ENCODE data around the gene PSMC3. TPM values are rescaled to one million over a fixed set of nuclear protein-coding genes. Genes with fewer than 3 reads are reported as not detected.
A peak's percentile ranks its signal among the peaks of the same experiment; 100 is the strongest.

The PSMC3 gene
- polyA plus RNA-seq, 1 donor from 2014 or later: 101 TPM

DNA sequence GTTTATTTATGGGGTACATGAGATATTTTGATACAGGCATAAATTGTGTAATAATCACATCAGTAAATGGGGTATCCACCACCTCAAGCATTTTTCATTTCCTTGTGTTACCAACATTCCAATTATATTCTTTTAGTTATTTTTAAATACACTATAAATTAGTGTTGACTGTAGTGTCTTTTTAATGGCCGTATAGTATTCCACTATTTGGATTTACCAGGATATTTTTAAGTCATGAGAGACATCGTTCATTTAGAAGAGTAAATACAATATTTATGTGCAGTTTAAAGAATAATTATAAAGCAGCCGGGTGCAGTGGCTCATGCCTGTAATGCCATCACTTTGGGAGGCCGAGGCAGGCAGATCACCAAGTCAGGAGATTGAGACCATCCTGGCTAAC, 41.7 kb downstream of the PSMC3 start:
- no peaks in the 10 kb centered on the region for H3K36me3 Mint-ChIP-seq
- no peaks in the 10 kb centered on the region for H3K27me3 Mint-ChIP-seq
- H3K9me3 Mint-ChIP-seq: no peaks in the 10 kb centered on the region
- H3K4me1 Mint-ChIP-seq: peaks cover 0 to 4% (median 2%) of the 10 kb centered on the region in 3 donors
- H3K4me3 Mint-ChIP-seq: no peak overlapping the region
- H3K27ac Mint-ChIP-seq: no peak overlapping the region

DNA sequence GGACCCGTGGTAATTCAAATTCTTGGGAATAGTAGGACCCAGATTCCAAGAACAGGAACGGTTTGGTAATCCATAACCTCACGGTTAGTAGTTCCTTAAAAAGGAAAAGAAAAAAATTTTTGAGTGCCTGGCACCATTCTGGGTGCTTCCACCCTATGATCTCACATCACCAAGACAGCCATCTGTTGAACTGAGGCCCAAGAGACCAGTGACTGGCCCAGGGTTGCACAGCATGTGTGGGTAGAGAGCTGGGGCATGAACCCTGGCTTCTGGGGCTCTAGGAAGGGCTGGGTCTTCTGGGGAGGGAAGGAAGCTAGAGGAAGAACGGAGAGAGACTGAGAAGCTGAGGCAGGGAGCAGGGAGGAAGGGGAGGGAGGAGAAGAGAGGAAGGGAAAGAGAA, 43.2 kb downstream of the PSMC3 start:
- no peak overlapping the region for H3K4me3 Mint-ChIP-seq
- H3K9me3 Mint-ChIP-seq: no peaks in the 10 kb centered on the region
- no peaks in the 10 kb centered on the region for H3K27me3 Mint-ChIP-seq
- peaks cover 4 to 7% (median 5%) of the 10 kb centered on the region in 3 donors for H3K4me1 Mint-ChIP-seq
- H3K36me3 Mint-ChIP-seq: no peaks in the 10 kb centered on the region
- no peak overlapping the region for H3K27ac Mint-ChIP-seq

DNA sequence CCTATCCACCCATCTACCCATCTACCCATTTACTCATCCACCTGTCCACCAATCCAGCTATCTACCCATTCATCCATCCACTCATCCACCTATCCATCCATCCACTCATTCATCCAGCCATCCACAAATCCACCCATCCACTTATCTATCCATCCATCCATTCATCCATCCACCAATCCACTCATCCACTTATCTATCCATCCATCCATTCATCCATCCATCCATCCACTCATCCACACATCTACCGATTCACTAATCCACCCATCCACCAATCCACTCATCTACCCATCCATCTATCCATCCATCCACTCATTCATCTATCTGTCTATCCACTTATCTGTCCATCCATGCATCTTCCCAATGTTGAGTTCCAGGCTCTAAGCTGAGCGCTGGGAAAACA, 46.2 kb downstream of the PSMC3 start:
- Mint-ChIP-seq H3K27me3 (no peaks in the 10 kb centered on the region), H3K4me3 (no peak overlapping the region), H3K27ac (no peak overlapping the region), H3K9me3 (no peaks in the 10 kb centered on the region), H3K4me1 (peaks cover 5 to 16% (median 10%) of the 10 kb centered on the region in 3 donors), H3K36me3 (no peaks in the 10 kb centered on the region)

DNA sequence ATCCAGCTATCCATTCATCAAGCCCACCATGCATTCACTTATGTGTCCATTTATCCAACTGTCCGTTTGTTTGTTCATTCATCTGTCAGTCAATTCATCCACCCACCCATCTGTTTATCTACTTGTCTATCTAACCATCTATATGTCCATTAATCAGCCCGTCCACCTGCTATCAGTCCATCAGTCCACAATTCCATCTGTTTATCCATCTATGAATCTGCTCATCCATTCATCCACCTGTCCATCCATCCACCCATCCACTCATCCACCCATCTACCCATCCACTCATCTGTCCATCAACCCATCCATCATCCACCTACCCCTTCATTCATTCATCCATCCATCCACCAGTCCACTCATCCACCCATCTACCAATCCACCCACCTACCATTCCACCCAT, 46.9 kb downstream of the PSMC3 start:
- Mint-ChIP-seq H3K36me3 (no peaks in the 10 kb centered on the region), H3K4me3 (no peak overlapping the region), H3K4me1 (peaks cover 8 to 23% (median 10%) of the 10 kb centered on the region in 3 donors), H3K27me3 (no peaks in the 10 kb centered on the region), H3K27ac (no peak overlapping the region), H3K9me3 (no peaks in the 10 kb centered on the region)

DNA sequence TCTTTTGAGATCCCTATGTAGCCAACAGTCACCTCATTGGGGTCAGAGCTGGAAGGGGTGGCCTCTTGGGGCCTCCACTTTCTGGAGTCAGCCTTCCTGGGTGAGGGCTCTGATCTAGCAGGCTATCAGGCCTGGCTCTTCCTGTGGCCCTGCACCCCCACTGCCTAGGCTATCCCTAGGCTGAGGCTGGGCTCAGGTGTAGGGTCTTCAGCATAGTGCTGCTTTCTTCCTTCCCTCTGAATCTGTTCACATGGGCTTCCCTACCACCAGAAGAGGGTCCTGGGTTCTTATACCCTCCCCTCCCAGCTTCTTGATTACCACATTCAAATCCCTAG, 47.4 kb downstream of the PSMC3 start:
- Mint-ChIP-seq H3K4me3 (peak overlapping the region in 3 of 4 donors; percentile 87 to 95 (median 93)), H3K36me3 (no peaks in the 10 kb centered on the region), H3K27me3 (no peaks in the 10 kb centered on the region), H3K27ac (no peak overlapping the region), H3K4me1 (peaks cover 10 to 24% (median 13%) of the 10 kb centered on the region in 3 donors), H3K9me3 (no peaks in the 10 kb centered on the region)

DNA sequence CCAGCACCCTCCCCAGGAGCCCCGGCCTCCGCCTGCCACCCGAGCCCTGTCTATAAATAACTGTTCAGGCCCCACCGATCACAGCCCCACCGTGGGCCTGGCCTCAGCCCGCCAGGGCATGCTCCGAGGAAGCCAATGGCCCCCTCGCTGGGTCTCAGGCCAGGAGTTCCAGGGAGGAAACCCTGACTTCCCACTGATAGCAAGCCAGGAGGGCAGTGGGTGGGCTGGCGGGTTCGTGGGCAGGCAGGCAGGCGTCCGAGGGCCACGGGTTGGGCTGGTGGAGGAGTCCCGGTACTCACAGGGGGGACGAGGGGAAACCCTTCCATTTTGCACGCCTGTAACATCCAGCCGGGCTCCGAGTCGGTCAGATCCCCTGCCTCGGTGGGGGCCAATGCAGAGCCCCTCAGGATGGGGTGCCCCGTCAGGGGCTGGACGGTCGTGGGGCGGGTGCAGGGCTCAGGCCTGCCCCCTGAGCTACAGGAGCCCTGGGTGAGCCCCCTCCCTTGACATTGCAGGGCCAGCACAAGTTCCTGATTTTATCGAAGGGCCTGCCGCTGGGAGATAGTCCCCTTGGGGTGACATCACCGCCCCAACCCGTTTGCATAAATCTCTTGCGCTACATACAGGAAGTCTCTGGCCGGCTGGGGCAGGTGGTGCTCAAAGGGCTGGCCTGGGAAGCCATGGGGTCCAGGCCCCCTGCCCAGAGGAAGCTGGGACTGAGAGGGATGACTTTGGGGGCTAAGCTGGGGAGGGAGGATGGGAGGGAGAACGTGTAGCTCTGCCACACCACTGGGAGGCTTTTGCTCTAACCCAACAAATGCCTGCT, 48.0 kb downstream of the PSMC3 start, which contains the start of gene SPI1:
Gene SPI1 (minus strand): TSS at position 538 of the 826 bp plus-strand sequence. CDS start 194 bp downstream, at position 344.
- no peak within 1 kb of the TSS for H3K27ac Mint-ChIP-seq
- H3K36me3 Mint-ChIP-seq: no peaks in the 10 kb centered on the region
- no peaks in the 10 kb centered on the region for H3K27me3 Mint-ChIP-seq
- no peaks in the 10 kb centered on the region for H3K9me3 Mint-ChIP-seq
- H3K4me1 Mint-ChIP-seq: peaks cover 10 to 24% (median 15%) of the 10 kb centered on the region in 3 donors
- peak within 1 kb of the TSS in 3 of 4 donors; percentile 87 to 95 (median 93) for H3K4me3 Mint-ChIP-seq

DNA sequence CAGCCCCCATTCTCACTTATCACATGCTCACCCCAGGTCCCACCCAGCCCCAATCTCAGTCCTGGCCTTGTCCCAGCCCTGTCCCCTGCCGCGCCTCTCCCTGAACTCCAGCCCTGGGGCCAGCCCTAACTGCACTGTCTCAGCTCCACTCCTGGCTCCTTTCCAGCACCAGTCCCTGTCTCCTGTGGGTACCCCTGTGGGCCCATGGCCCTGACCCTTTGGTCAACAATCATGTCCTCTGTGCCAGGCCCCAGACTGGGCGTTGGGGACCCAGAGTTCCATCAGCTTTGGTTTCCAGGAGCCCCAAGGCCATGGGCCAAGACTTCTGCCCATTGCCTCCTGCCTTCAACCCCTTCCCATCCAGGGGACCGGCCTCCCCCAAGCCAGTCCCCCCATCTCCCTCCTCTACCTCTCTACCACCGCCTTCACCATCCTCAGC, 48.6 kb downstream of the PSMC3 start:
- Mint-ChIP-seq H3K36me3 (no peaks in the 10 kb centered on the region), H3K27ac (no peak overlapping the region), H3K9me3 (no peaks in the 10 kb centered on the region), H3K4me3 (peak overlapping the region in 3 of 4 donors; percentile 87 to 95 (median 93)), H3K27me3 (no peaks in the 10 kb centered on the region), H3K4me1 (peaks cover 10 to 25% (median 15%) of the 10 kb centered on the region in 3 donors)

DNA sequence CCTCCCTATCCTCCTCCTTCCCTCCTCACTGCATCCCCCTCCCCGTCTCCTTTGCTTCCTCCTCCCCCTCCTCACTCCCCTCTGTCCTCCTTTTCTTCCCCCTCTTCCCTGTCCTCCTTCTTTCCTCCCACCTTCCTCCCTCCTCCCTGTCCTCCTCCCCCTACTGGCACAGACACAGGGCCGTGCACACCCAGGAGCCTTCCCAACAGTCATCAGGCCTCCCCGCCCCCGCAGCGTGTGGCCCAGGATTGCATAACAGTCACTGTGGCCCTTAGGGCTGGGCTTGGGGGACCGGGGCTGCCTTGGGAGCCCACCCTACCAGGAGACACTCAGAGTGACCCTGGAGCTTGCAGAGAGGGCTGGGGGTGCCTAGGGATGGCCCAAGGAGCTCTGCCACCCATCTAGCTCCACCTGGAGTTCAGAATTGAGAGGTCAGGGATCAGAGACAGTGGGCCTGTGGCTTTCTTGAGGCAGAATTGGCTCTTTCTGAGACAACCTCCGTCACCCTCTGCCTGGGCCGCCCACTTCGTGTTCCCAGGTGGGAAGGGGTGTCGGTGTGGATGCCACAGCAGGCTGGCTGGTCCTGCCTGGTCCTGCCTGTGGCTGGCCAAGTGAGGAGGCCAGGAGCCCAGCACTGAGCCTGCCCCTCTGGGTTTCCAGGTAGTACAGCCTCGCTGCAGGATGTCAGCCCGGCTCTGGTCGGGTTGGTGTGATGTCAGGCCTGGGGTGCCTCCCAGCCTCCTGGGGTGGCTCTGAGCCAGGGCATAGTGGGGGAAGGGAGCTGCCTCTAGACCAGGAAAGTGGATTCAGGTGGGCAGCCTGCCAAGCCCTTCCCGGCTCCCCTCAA, 49.5 kb downstream of the PSMC3 start:
- peak overlapping the region in 1 of 3 donors; percentile 33 for H3K27ac Mint-ChIP-seq
- peak overlapping the region in 3 of 4 donors; percentile 87 to 95 (median 93) for H3K4me3 Mint-ChIP-seq
- no peaks in the 10 kb centered on the region for H3K36me3 Mint-ChIP-seq
- H3K9me3 Mint-ChIP-seq: no peaks in the 10 kb centered on the region
- H3K4me1 Mint-ChIP-seq: peaks cover 11 to 26% (median 15%) of the 10 kb centered on the region in 3 donors
- no peaks in the 10 kb centered on the region for H3K27me3 Mint-ChIP-seq

DNA sequence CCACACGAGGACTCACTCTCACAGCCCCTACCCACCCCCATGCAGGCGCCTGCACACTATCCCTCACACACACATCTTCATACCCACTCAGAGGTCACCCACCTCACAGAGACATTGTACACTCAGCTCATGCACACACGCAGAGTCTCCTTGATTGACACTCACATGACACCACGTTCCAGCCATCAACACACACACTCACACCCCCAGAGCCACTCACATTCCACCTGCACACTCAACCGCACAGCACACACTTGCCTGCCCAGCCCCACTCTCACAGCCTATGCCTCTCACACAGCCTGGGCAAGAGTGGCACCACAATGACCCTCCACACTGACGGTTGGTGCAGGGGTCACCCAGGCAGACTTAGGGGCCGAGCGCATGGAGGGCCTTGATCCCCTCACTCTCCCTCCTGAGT, 50.1 kb downstream of the PSMC3 start:
- H3K9me3 Mint-ChIP-seq: no peaks in the 10 kb centered on the region
- H3K27ac Mint-ChIP-seq: peak overlapping the region in 2 of 3 donors; percentile 33 to 79
- peak overlapping the region in 3 of 4 donors; percentile 87 to 95 (median 93) for H3K4me3 Mint-ChIP-seq
- H3K4me1 Mint-ChIP-seq: peaks cover 11 to 26% (median 15%) of the 10 kb centered on the region in 3 donors
- H3K27me3 Mint-ChIP-seq: no peaks in the 10 kb centered on the region
- H3K36me3 Mint-ChIP-seq: no peaks in the 10 kb centered on the region

DNA sequence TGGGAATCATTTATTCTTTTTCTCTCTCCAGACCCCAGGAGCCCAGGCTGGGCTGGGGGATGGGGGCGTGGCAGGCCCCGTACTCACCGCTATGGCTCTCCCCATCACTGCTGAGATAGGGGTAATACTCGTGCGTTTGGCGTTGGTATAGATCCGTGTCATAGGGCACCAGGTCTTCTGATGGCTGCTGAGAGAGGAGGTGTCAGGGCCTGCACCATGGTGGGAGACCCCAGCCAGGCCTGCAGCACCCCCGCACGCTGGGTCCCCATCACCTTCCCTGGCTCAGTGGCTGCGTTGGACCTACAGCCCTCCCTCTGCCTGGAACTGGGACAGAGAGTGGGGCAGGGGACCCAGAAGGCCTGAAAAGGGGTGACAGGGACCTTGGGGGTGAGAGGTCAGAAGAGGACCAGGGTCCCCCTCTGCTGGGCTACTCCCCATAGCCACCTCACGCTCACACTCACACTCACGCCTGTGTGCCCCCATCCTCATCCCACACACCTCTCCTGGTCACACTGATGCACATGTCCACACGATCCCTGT, 50.6 kb downstream of the PSMC3 start:
- H3K36me3 Mint-ChIP-seq: no peaks in the 10 kb centered on the region
- H3K4me3 Mint-ChIP-seq: peak overlapping the region in 3 of 4 donors; percentile 67 to 95 (median 87)
- H3K27me3 Mint-ChIP-seq: no peaks in the 10 kb centered on the region
- peak overlapping the region; percentile 33 to 79 (median 50) for H3K27ac Mint-ChIP-seq
- H3K9me3 Mint-ChIP-seq: no peaks in the 10 kb centered on the region
- H3K4me1 Mint-ChIP-seq: peaks cover 9 to 23% (median 15%) of the 10 kb centered on the region in 3 donors

DNA sequence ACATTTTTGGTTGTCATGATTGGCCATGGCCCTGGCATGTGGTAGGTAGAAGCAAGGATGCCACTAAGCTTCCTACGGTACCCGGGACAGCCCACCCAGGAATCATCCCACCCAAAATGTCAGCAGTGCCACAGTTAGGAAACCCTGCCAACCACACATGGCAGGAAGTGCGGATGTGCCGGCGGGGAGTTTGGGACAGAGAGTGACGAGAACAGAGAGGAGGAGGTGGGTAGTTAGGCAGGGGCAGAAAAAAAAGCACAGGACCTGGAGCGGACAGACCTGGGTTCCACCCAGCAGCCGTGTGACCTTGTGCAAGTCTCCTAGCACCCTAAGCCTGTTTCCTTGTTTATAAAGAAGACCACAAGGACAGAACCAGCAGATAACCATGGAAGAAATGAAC, 51.2 kb downstream of the PSMC3 start:
- Mint-ChIP-seq H3K36me3 (no peaks in the 10 kb centered on the region), H3K4me3 (peak overlapping the region in 3 of 4 donors; percentile 67 to 79 (median 76)), H3K27ac (peak overlapping the region in 1 of 3 donors; percentile 50), H3K9me3 (no peaks in the 10 kb centered on the region), H3K4me1 (peaks cover 9 to 24% (median 15%) of the 10 kb centered on the region in 3 donors), H3K27me3 (no peaks in the 10 kb centered on the region)

DNA sequence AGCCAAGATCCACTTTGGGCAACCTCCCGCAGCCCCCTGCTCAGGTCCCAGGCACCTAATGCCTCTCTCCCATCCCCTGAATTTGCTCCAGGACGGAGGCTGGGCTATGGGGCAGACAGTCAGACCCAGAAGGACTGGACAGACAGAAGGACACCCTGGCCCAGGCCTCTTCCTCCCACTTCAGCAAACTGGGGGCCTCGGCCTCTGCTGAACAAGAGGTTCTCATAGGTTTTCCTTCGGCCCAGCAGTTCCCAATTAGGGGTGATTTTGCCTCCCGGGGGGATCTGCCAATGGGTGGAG, 51.6 kb downstream of the PSMC3 start:
- Mint-ChIP-seq H3K27me3 (no peaks in the 10 kb centered on the region), H3K4me1 (peaks cover 12 to 26% (median 18%) of the 10 kb centered on the region in 3 donors), H3K36me3 (no peaks in the 10 kb centered on the region), H3K4me3 (peak overlapping the region in 3 of 4 donors; percentile 67 to 79 (median 76)), H3K27ac (peak overlapping the region in 2 of 3 donors; percentile 23 to 76), H3K9me3 (no peaks in the 10 kb centered on the region)

DNA sequence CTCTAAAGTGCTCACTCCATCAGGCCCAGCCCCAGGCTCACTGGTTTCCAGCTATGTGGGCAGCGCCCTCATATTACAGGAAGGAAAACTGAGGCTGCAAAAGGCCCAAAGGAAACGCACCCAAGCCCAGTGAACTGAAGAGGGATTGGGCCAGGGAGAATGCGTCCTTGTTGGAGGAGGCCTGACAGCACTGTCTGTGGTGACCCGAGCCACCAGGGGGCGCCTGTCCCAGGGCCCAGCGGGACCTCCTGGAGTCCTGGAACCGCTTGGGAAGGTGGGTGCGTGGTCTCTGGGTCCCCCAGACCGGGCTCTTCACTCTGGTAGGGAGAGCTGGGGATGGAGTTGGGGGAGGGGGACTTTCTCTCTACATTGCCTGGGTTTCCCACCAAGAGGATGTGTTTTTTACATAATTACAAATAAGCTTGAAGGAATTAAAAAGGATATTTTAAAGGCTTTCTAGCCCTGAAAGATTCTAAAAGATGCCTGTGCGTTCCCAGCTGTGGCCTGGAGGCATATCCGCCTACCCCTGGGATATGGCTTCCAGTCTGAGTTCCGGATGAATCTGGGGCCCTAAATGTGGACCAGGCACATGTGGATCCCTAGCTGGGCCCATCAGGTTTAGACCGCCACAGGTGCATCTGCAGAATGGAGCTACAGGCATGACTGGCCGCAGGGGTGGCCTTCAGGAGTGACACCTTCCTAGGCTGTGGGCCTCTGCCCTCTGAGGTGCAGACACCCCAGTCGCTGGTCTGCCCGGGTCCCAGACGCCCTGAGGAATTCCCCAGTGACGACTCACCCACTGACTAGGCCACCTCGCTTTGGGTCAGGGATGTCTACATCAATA, 52.1 kb downstream of the PSMC3 start:
- peak overlapping the region; percentile 23 to 76 (median 63) for H3K27ac Mint-ChIP-seq
- H3K4me3 Mint-ChIP-seq: peak overlapping the region in 2 of 4 donors; percentile 67 to 79
- no peaks in the 10 kb centered on the region for H3K27me3 Mint-ChIP-seq
- H3K9me3 Mint-ChIP-seq: no peaks in the 10 kb centered on the region
- H3K4me1 Mint-ChIP-seq: peaks cover 14 to 31% (median 22%) of the 10 kb centered on the region in 3 donors
- no peaks in the 10 kb centered on the region for H3K36me3 Mint-ChIP-seq

DNA sequence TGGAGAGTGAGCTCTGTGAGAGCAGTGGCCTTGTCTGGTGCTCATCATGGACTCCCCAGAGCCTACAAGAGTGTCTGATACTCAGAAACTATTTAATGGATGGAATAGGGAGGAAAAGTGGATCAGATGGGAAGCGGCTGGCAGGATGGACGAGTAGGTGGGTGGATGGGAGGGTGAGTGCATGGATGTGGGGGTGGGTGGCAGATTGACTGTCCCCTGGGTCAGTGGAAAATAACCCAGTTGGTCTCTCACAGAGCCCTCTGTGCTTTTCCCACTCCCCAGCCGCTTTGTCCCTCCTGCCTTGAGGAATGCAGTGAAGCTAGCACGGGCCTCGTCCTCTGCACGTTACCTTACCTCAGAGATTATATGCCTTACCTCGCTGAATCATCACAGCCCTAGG, 53.8 kb downstream of the PSMC3 start:
- H3K4me3 Mint-ChIP-seq: peak overlapping the region in 1 of 4 donors; percentile 66
- no peaks in the 10 kb centered on the region for H3K27me3 Mint-ChIP-seq
- no peaks in the 10 kb centered on the region for H3K36me3 Mint-ChIP-seq
- peaks cover 11 to 30% (median 22%) of the 10 kb centered on the region in 3 donors for H3K4me1 Mint-ChIP-seq
- H3K27ac Mint-ChIP-seq: peak overlapping the region in 1 of 3 donors; percentile 3
- H3K9me3 Mint-ChIP-seq: no peaks in the 10 kb centered on the region

Data from IgD-negative memory B cell (primary cell).